ENCODE measurements around the gene MTURN. TPM values are rescaled to one million over a fixed set of nuclear protein-coding genes. Genes with fewer than 3 reads are reported as not detected.

Gene MTURN
- polyA plus RNA-seq, 2 donors: 7.7 to 9.9 TPM

- H3K27ac ChIP-seq (ENCODE audit: low read depth in 2 of 2, low read length in 1 of 2): no peak overlapping the region
- WGBS, 2 donors: 88 to 92% methylated on average over 4 of the region's 4 CpGs
- H3K27me3 ChIP-seq (ENCODE audit: control insufficient read depth in 1 of 2, insufficient read depth in 2 of 2, low read length in 2 of 2): no peaks in the 10 kb centered on the region
- H3K36me3 ChIP-seq (ENCODE audit: control insufficient read depth in 2 of 2, insufficient read depth in 2 of 2, low read length in 1 of 2): no peaks in the 10 kb centered on the region
- peaks cover 0 to 2% of the 10 kb centered on the region in 2 donors for H3K4me1 ChIP-seq (ENCODE audit: control insufficient read depth in 2 of 2, insufficient read depth in 2 of 2, low read length in 1 of 2)
- peaks cover 0 to 3% of the 10 kb centered on the region in 2 donors for H3K9me3 ChIP-seq (ENCODE audit: control insufficient read depth in 2 of 2, insufficient read depth in 1 of 2, low read depth in 1 of 2, low read length in 1 of 2)
- no peak overlapping the region for H3K4me3 ChIP-seq (ENCODE audit: low read depth in 1 of 2, low read length in 2 of 2)
Observed at GRCh38 chr7:30191809-30192208, 57.0 kb downstream of the MTURN start.

GRCh38 chr7:30193336-30193943, 58.7 kb downstream of the MTURN start:
- H3K27me3 ChIP-seq (ENCODE audit: control insufficient read depth in 1 of 2, insufficient read depth in 2 of 2, low read length in 2 of 2): no peaks in the 10 kb centered on the region
- H3K27ac ChIP-seq (ENCODE audit: low read depth in 2 of 2, low read length in 1 of 2): no peak overlapping the region
- no peak overlapping the region for H3K4me3 ChIP-seq (ENCODE audit: low read depth in 1 of 2, low read length in 2 of 2)
- peaks cover 0 to 3% of the 10 kb centered on the region in 2 donors for H3K9me3 ChIP-seq (ENCODE audit: control insufficient read depth in 2 of 2, insufficient read depth in 1 of 2, low read depth in 1 of 2, low read length in 1 of 2)
- peaks cover 0 to 2% of the 10 kb centered on the region in 2 donors for H3K4me1 ChIP-seq (ENCODE audit: control insufficient read depth in 2 of 2, insufficient read depth in 2 of 2, low read length in 1 of 2)
- WGBS, 2 donors: 90 to 91% methylated on average over 5 of the region's 5 CpGs
- no peaks in the 10 kb centered on the region for H3K36me3 ChIP-seq (ENCODE audit: control insufficient read depth in 2 of 2, insufficient read depth in 2 of 2, low read length in 1 of 2)

GRCh38 chr7:30196408-30196807, 61.6 kb downstream of the MTURN start:
- Histone ChIP-seq H3K9me3 (ENCODE audit: control insufficient read depth in 2 of 2, insufficient read depth in 1 of 2, low read depth in 1 of 2, low read length in 1 of 2) (peaks cover 0 to 3% of the 10 kb centered on the region in 2 donors), H3K27me3 (ENCODE audit: control insufficient read depth in 1 of 2, insufficient read depth in 2 of 2, low read length in 2 of 2) (no peaks in the 10 kb centered on the region), H3K4me1 (ENCODE audit: control insufficient read depth in 2 of 2, insufficient read depth in 2 of 2, low read length in 1 of 2) (no peaks in the 10 kb centered on the region), H3K27ac (ENCODE audit: low read depth in 2 of 2, low read length in 1 of 2) (no peak overlapping the region), H3K4me3 (ENCODE audit: low read depth in 1 of 2, low read length in 2 of 2) (no peak overlapping the region), H3K36me3 (ENCODE audit: control insufficient read depth in 2 of 2, insufficient read depth in 2 of 2, low read length in 1 of 2) (no peaks in the 10 kb centered on the region)

DNA sequence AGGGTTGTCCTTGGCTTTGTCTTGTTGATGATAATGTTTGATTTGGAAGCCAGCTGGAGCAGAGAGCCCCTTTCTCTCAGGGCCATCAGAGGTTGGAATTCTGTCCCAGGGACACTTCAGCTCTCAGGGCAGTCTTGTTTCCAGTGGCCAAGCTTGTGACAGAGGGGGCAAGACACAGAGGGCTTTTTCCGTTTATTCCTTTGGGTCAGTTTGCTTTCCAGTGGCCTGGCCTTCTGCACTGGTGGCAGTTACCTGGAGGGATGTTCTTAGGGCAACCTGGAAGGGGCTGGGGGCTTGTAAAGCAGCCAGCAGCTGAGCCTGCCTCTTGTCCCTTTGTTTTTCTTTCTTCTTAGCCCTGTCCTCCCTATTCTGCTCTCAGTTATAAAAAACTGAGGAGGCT, 62.7 kb downstream of the MTURN start:
- no peaks in the 10 kb centered on the region for H3K36me3 ChIP-seq (ENCODE audit: control insufficient read depth in 2 of 2, insufficient read depth in 2 of 2, low read length in 1 of 2)
- H3K4me1 ChIP-seq (ENCODE audit: control insufficient read depth in 2 of 2, insufficient read depth in 2 of 2, low read length in 1 of 2): peaks cover 0 to 3% of the 10 kb centered on the region in 2 donors
- no peak overlapping the region for H3K27ac ChIP-seq (ENCODE audit: low read depth in 2 of 2, low read length in 1 of 2)
- 97 to 100% methylated on average over 1 of the region's 1 CpG for WGBS, 2 donors
- H3K27me3 ChIP-seq (ENCODE audit: control insufficient read depth in 1 of 2, insufficient read depth in 2 of 2, low read length in 2 of 2): no peaks in the 10 kb centered on the region
- H3K9me3 ChIP-seq (ENCODE audit: control insufficient read depth in 2 of 2, insufficient read depth in 1 of 2, low read depth in 1 of 2, low read length in 1 of 2): peaks cover 0 to 3% of the 10 kb centered on the region in 2 donors
- no peak overlapping the region for H3K4me3 ChIP-seq (ENCODE audit: low read depth in 1 of 2, low read length in 2 of 2)

GRCh38 chr7:30199271-30199670, 64.5 kb downstream of the MTURN start:
- Histone ChIP-seq H3K4me3 (ENCODE audit: low read depth in 1 of 2, low read length in 2 of 2) (no peak overlapping the region), H3K36me3 (ENCODE audit: control insufficient read depth in 2 of 2, insufficient read depth in 2 of 2, low read length in 1 of 2) (no peaks in the 10 kb centered on the region), H3K27ac (ENCODE audit: low read depth in 2 of 2, low read length in 1 of 2) (no peak overlapping the region), H3K4me1 (ENCODE audit: control insufficient read depth in 2 of 2, insufficient read depth in 2 of 2, low read length in 1 of 2) (peaks cover 0 to 3% of the 10 kb centered on the region in 2 donors), H3K27me3 (ENCODE audit: control insufficient read depth in 1 of 2, insufficient read depth in 2 of 2, low read length in 2 of 2) (no peaks in the 10 kb centered on the region), H3K9me3 (ENCODE audit: control insufficient read depth in 2 of 2, insufficient read depth in 1 of 2, low read depth in 1 of 2, low read length in 1 of 2) (peaks cover 0 to 3% of the 10 kb centered on the region in 2 donors)
- WGBS, 2 donors: 83 to 88% methylated on average over 3 of the region's 3 CpGs

- peaks cover 0 to 3% of the 10 kb centered on the region in 2 donors for H3K4me1 ChIP-seq (ENCODE audit: control insufficient read depth in 2 of 2, insufficient read depth in 2 of 2, low read length in 1 of 2)
- H3K4me3 ChIP-seq (ENCODE audit: low read depth in 1 of 2, low read length in 2 of 2): no peak overlapping the region
- H3K36me3 ChIP-seq (ENCODE audit: control insufficient read depth in 2 of 2, insufficient read depth in 2 of 2, low read length in 1 of 2): no peaks in the 10 kb centered on the region
- no peak overlapping the region for H3K27ac ChIP-seq (ENCODE audit: low read depth in 2 of 2, low read length in 1 of 2)
- H3K27me3 ChIP-seq (ENCODE audit: control insufficient read depth in 1 of 2, insufficient read depth in 2 of 2, low read length in 2 of 2): no peaks in the 10 kb centered on the region
- 42 to 56% methylated on average over 2 of the region's 2 CpGs for WGBS, 2 donors
- H3K9me3 ChIP-seq (ENCODE audit: control insufficient read depth in 2 of 2, insufficient read depth in 1 of 2, low read depth in 1 of 2, low read length in 1 of 2): no peaks in the 10 kb centered on the region
Observed at GRCh38 chr7:30200591-30200990, 65.8 kb downstream of the MTURN start.

DNA sequence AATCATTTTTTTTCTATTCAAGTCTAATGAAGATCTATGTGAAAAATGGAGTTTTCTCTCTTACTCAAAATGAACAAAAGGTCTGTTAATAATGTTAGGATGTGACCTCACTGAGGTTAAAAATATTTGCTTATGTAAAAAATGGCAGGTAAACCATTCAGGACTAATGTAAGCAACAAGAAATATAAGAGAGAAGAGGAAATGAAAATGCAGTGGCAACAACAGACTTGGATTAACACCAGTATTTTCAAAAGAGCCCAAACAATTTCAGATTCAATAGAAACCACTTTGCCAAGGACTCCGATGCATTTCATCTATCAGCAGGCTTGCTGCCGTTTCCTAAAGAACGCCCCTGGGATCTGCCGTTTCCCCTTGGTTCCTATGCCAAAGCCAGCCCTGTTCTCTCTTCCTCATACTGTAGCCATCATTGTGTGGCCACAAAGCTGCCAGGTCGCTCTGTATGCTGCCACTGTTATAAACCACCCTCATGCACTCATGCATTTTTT, 66.4 kb downstream of the MTURN start:
- no peak overlapping the region for H3K27ac ChIP-seq (ENCODE audit: low read depth in 2 of 2, low read length in 1 of 2)
- 61 to 77% methylated on average over 5 of the region's 5 CpGs for WGBS, 2 donors

DNA sequence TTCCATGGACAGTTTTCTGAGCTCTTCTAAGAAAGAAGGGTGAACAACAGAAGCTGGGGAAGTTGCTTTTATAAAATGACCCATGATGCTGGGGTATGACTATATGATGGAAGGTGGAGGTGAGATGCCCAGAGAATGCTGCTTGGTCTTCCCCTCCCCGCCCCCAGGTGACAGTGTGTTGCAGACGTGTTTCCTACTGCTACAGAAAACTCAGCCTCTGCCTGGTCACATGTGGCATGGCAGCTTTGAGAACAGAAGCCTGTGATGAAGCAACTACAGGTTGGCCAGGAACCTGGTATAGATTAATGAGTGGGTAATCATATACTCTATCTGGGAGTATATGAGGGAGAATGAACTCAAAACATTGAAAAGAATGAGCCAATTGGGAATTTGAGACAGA, 67.1 kb downstream of the MTURN start:
- Histone ChIP-seq H3K4me3 (ENCODE audit: low read depth in 1 of 2, low read length in 2 of 2) (no peak overlapping the region), H3K4me1 (ENCODE audit: control insufficient read depth in 2 of 2, insufficient read depth in 2 of 2, low read length in 1 of 2) (peaks cover 0 to 10% of the 10 kb centered on the region in 2 donors), H3K36me3 (ENCODE audit: control insufficient read depth in 2 of 2, insufficient read depth in 2 of 2, low read length in 1 of 2) (no peaks in the 10 kb centered on the region), H3K27me3 (ENCODE audit: control insufficient read depth in 1 of 2, insufficient read depth in 2 of 2, low read length in 2 of 2) (no peaks in the 10 kb centered on the region), H3K9me3 (ENCODE audit: control insufficient read depth in 2 of 2, insufficient read depth in 1 of 2, low read depth in 1 of 2, low read length in 1 of 2) (no peaks in the 10 kb centered on the region), H3K27ac (ENCODE audit: low read depth in 2 of 2, low read length in 1 of 2) (peak overlapping the region in 1 of 2 donors; percentile 30)
- 74 to 83% methylated on average over 2 of the region's 2 CpGs for WGBS, 2 donors

More for the DNA sequence above, 66.4 kb downstream of the MTURN start:
- Histone ChIP-seq H3K27me3 (ENCODE audit: control insufficient read depth in 1 of 2, insufficient read depth in 2 of 2, low read length in 2 of 2) (no peaks in the 10 kb centered on the region), H3K4me3 (ENCODE audit: low read depth in 1 of 2, low read length in 2 of 2) (no peak overlapping the region), H3K36me3 (ENCODE audit: control insufficient read depth in 2 of 2, insufficient read depth in 2 of 2, low read length in 1 of 2) (no peaks in the 10 kb centered on the region), H3K9me3 (ENCODE audit: control insufficient read depth in 2 of 2, insufficient read depth in 1 of 2, low read depth in 1 of 2, low read length in 1 of 2) (no peaks in the 10 kb centered on the region), H3K4me1 (ENCODE audit: control insufficient read depth in 2 of 2, insufficient read depth in 2 of 2, low read length in 1 of 2) (peaks cover 0 to 6% of the 10 kb centered on the region in 2 donors)

- Histone ChIP-seq H3K4me1 (ENCODE audit: control insufficient read depth in 2 of 2, insufficient read depth in 2 of 2, low read length in 1 of 2) (peaks cover 0 to 10% of the 10 kb centered on the region in 2 donors), H3K36me3 (ENCODE audit: control insufficient read depth in 2 of 2, insufficient read depth in 2 of 2, low read length in 1 of 2) (no peaks in the 10 kb centered on the region), H3K4me3 (ENCODE audit: low read depth in 1 of 2, low read length in 2 of 2) (no peak overlapping the region), H3K27me3 (ENCODE audit: control insufficient read depth in 1 of 2, insufficient read depth in 2 of 2, low read length in 2 of 2) (no peaks in the 10 kb centered on the region), H3K9me3 (ENCODE audit: control insufficient read depth in 2 of 2, insufficient read depth in 1 of 2, low read depth in 1 of 2, low read length in 1 of 2) (no peaks in the 10 kb centered on the region), H3K27ac (ENCODE audit: low read depth in 2 of 2, low read length in 1 of 2) (no peak overlapping the region)
- 44 to 54% methylated on average over 3 of the region's 3 CpGs for WGBS, 2 donors
Observed at GRCh38 chr7:30202671-30203070, 67.9 kb downstream of the MTURN start.

DNA sequence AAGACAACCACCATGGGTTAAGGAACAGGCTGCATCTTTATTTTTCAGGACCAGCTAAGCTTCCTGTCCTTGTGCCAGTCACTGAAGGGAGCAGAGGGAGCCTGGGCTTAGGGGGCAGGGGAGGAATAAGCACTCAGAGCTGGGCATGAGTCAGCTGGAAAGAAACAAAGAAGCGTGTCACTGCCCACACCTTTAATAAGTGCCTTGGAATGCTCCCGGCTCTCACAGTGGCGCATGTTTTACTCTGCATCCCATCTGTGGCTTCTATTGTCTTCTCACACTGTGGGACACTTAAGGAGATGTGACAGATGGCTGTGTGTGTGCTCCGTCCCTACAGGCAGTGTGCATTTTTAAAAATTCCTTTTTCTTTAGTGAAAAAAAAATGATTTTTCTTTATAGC, 71.7 kb downstream of the MTURN start:
- Histone ChIP-seq H3K4me3 (ENCODE audit: low read depth in 1 of 2, low read length in 2 of 2) (no peak overlapping the region), H3K9me3 (ENCODE audit: control insufficient read depth in 2 of 2, insufficient read depth in 1 of 2, low read depth in 1 of 2, low read length in 1 of 2) (no peaks in the 10 kb centered on the region), H3K27me3 (ENCODE audit: control insufficient read depth in 1 of 2, insufficient read depth in 2 of 2, low read length in 2 of 2) (no peaks in the 10 kb centered on the region), H3K27ac (ENCODE audit: low read depth in 2 of 2, low read length in 1 of 2) (no peak overlapping the region), H3K36me3 (ENCODE audit: control insufficient read depth in 2 of 2, insufficient read depth in 2 of 2, low read length in 1 of 2) (no peaks in the 10 kb centered on the region), H3K4me1 (ENCODE audit: control insufficient read depth in 2 of 2, insufficient read depth in 2 of 2, low read length in 1 of 2) (peaks cover 0 to 10% of the 10 kb centered on the region in 2 donors)
- WGBS, 2 donors: 48 to 53% methylated on average over 4 of the region's 4 CpGs
